Activated naive CD4-positive, alpha-beta T cell treated with anti-CD3 and anti-CD28 coated beads, Interleukin-2, amount 50 U/mL, for 16 hours (primary cell): ENCODE measurements around the gene YEATS2.

Source experiments
- DNase-seq: peaks from one replicate; pipeline ENCODE4 v3.0.0-alpha.2; 2020

The YEATS2 gene

DNA sequence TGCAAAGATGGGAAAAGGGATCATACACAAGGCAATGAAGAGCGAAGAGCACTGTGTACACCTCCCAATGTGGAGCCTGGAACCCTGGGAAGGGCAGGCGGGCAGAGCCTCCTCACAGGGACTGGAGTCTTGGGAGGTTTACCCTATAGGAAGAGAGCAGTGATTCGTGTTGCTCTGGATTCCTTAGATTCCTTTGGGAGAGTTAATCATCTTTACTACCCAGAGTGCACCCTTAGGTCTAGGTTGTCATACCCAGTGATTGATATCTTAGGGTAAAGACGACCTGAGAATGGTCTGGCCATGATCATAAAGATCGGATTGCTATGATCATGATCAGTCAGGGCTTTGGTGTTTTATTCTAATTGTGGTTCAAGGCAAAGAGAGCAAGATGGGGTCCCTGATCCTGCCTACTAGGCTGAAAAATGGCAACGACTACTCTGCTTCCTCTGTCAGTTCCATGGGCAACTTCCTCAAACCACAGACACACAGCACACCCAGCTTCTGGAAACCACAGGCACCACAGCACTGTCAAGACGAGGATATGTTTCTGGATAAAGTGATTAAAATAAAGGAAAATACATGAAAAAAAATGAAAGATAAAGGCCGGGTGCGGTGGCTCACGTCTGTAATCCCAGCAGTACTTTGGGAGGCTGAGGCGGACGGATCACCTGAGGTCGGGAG is 148.2 kb downstream of the YEATS2 start:
- DNase-seq = no peak

DNA sequence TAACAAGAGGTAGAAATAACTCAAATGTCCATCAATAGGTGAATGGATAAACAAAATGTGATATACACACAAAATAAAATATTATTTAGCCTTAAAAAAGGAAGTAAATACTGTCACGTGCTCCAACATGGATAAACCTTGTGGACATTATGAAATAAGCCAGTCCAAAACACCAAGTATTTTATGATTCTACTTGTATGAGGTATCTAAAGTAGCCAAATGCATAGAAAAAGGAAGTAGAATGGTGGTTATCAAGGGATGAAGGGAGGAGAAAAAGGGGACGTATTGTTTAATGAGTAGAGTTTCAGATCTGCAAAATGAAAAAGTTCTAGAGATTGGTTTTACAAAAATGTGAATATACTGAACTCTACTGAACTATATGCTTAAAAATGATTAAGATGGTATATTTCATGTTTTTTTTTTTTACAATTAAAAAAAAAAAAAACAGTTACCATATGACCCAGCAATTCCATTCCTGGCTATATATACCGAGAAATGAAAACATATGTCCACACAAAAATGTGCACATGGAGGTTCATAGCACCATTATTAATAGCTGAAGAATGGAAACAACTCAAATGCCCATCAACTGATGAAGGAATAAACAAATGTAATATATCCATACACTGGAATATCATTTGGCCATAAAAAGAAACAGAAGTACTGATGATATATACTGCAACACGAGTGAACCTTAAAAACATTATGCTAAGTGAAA is 156.9 kb downstream of the YEATS2 start:
- DNase-seq = no peak

DNA sequence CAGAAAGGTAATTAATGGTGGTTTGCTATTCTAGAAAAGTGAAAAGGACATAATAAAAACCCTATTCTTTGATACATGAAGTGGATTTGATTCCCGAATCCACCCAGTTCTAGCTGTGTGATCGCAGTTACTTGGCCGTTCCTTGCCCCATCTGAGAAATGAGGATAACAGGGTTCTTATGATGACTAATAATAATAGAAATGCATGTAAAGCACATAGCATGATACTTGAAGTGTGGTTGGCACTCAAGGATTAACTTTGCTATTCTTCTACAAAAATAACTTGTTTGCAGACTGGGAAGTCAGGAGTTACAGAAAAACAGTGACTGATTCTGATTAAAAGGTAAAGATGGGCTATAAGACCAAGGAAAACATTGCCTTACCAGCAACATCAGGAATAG is 160.3 kb downstream of the YEATS2 start:
- DNase-seq = no peak
